GM18870 (cell line): Measurements from ENCODE around the gene DNAJB6.

Experiments
- ATAC-seq: cut with Tn5 transposase; IDR thresholded peaks from one replicate; pipeline ENCODE4 v1.9.1; 2021; ENCODE audit warnings: moderate library complexity; ENCODE audit not compliant: unreplicated experiment

Gene DNAJB6

DNA sequence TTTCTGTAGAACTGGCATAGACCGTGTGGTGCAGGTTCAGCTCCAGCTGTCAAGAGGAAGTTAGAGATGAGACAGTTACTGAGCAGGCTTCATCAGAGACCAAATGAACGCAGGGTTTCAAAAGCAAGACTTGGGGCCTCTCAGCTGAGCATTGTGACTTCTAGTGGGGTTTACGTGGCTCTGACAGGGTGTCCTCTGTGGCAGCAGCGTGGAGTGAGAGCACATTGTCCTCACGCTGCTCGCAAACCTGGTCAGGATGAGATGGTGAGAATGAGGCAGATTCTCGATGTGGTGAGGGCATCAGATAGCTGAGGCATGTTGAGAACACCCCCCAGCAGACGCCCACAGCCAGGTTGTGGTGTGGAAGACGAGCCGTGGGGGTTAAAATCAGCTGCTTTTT is 126.0 kb downstream of the DNAJB6 start:
- ATAC-seq: no peak

DNA sequence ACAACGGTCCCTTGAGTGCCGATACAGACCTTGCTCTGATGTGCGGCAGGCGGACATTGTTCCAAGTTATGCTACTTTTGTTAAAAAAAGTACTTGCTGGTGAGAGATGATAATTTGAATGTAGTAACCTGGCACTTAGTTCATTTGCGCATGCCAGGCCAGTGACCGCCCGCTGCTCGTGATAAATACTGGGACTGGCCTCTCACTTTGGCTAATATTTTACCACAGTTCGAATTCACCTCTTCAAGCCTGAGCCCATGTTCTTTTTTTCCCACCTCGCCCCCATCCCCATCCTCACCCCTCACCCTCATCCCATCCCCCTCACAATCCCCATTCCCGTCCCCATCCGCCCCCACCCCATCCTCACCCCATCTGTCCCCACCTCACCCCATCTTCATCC is 126.4 kb downstream of the DNAJB6 start:
- ATAC-seq: no peak

DNA sequence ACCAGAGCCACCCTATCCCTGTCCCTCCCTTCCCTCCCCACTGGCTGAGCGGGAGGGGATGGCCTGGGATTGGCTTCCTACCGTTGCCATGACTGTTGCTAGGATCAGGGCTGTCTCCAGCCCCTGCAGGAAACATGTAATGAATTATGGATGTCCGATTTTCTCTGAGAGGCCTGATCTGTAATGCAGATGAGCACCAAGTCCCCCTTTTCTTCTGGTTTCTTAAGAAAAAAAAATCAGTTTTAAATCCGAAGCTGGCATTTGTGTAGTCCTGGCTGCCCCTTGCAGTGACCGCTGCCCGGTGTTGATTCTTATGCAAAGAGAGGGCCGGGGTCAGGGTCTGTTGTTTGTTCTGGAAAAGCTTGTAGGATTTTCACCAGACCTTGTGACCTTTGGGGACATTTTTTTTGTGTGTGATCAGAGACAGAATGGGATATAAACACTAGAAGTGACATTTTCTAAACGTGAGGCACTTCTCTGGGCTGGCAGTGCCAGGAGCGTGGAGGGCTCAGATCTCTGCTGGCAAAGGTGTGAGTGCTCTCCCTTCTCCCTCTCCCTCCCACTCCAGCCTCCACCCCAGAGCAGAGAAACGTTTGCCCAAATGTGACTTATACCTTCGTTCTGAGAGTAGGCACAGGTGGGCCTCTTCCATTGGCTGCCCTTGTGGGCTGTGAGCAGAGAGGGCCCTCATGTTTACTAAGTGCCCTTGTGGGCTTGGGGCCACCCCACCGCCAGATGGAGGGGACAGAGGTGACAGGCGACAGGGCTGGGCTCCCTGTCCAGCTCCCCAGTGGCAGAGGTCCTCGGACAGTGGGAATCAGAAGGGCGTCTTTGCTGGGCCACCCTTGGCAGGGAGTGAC is 127.5 kb downstream of the DNAJB6 start:
- ATAC-seq: no peak

DNA sequence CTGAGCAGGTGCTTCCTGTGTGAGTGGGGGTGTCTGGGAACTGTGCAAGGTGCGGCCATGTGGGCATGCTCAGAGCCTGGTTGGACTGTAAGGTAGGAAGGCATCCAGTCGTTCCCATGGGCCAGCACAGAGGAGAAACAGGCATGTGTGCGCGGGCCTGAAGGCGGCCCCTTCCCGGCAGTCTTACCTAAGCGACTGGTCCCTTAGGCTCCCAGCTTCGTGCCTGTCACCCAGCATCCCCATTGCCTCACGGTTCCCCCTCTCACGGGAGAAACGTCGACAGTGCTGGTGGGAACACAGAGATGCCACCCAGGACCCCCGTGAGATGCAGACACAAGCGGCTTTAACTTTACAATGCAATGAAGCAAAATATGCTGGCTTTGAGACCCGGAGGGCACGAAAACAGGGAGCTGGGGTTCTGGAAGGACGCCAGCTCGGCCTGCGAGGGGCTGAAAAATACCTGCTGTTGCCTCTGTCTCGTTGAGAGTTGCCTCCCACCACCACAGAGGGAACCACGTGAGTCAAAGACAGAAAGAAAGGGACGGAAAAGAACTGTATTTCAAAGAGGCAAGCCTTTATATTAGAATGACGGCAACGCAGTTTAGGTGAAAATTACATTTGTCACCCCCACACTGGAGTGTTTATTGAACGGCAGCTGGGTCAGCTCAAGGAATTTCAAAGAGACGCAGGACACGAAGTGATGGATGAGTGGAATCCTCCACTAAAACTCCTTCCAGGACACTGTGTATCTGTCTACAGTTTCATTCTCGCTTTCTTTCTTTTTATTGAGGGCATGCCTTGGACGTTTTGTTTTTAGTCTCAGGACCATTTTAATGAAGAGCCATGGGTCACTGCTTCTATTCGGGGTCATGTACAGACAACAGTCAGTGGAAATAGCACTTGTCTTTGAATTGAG is 128.4 kb downstream of the DNAJB6 start:
- no peak for ATAC-seq

DNA sequence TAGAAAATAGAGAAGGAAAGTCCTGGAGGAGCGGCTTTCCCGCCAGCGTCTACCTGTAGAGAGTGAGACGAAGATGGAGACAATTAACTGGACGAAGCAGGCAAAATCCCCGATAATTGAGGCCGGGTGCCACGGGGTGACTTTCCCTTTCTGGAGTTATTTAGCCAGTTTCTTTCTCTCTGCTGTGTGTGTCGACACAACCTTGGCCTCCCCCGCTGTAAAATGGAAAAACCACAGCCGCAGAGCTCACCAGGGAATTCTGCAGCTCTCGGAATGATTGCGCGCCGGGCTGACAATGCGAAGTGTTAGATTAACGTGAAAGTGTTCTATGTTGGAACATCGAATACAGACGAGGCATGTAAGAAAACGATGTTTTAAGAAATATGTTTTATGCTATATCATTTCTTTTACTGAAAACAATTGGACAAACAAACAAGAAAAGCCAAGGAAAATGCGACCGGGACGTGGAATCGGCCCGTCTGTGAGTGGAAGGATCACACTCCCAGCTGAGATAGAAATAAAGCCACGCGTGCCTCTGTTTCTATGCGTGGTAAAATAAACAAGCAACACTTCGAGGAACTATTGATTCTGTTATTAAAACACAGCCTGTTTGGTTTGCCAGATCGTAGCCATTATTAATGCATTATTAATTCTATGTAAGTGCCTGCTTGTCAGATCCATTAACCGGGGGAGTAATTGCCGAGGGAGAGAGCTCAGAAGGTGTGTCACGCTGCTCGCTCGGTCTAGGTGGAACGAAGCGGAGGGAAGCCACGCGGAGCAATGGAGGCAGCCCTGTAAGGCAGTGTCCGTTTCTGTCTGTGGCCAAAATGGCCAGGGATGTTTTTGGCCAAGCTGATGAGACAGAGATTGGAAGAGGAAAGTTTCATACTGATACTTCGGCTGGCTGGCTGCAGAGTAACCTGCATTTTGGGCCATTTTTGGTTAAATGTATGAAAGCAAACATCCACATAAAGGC is 129.4 kb downstream of the DNAJB6 start:
- no peak for ATAC-seq

DNA sequence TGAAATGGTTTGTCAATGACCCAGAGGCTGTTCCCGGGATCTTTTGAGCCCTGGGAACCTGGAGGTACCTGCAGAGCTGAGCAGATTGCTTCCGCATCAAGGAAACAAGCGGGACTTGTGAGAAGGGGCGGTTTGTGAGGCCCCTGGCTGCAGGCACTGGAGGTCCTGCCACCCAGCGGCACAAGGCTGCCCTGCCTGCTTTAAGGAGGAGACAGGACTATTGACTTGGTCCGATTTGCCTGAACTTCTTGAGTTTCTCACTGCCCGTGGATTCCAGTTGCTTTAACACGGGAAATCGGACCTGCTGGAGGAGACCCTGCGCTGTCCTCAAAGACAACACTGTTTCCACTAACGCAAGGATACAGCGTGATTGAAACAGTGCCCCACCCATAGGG is 130.1 kb downstream of the DNAJB6 start:
- no peak for ATAC-seq
